HG02870 (cell line): ENCODE measurements around the gene EPN3.

ENCODE experiments used
- ATAC-seq: cut with Tn5 transposase; IDR thresholded peaks from one replicate; pipeline ENCODE4 v1.9.1; 2021; ENCODE audit warnings: mild to moderate bottlenecking, moderate library complexity; ENCODE audit not compliant: unreplicated experiment

EPN3 gene

DNA sequence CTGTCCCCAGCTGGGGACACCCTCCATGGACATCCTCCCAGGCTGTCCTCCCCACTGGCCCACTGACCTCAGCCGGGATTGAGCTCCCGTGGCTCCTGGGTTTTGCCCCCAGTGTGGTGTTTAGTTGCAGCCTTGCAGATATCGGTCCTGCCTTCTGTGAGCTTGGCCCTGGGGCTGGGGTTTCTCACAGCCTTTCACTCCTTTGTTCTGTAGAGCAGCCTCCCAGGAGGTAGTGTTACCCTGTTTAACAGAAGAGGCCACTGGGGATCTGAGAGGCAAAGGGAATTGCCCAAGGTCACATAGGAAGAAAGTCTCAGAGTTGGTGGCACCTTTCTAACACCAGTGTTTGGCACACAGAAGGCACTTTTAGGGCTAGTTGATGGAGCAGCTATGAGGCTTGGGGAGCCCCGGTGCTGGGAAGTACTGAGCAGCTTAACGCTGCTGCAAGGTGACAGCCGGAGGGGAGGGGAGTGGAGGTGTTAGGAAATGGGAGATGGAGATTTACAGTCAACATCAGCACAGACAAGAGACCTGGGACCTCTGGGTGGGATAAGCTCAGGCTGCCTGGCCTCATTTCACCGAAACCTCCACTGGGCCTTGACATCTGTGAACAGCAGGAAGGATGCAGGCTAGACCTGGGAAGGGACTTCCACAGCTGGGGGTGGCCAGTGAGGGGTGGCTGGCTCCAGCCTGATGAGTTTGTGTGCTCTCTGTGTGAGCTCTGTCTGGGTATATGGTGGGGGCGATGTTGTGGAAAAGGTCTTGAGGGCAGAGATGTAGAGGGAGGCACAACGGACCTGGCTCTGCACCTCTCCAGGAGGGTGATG, 54.1 kb downstream of the EPN3 start:
- no peak for ATAC-seq

DNA sequence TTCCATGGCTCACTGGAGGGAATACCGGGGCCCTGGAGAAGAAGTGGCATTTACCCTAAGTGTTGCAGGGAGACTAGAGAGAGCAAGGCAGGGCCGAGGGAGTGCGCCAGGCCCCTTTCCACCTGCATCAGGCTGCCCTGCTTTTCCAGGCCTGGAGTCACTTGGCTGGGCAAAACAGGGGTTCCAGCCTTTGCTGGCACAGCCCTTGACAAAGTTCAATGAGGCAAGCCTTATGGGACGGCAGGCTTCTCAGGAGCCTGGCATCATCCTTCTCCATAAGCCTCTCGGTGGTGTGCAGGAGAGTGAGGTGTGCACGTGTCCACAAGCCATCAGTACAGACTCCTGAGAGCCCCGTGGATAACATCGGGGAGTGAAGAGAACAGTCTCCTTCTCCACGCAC, 55.0 kb downstream of the EPN3 start:
- ATAC-seq, result no peak

DNA sequence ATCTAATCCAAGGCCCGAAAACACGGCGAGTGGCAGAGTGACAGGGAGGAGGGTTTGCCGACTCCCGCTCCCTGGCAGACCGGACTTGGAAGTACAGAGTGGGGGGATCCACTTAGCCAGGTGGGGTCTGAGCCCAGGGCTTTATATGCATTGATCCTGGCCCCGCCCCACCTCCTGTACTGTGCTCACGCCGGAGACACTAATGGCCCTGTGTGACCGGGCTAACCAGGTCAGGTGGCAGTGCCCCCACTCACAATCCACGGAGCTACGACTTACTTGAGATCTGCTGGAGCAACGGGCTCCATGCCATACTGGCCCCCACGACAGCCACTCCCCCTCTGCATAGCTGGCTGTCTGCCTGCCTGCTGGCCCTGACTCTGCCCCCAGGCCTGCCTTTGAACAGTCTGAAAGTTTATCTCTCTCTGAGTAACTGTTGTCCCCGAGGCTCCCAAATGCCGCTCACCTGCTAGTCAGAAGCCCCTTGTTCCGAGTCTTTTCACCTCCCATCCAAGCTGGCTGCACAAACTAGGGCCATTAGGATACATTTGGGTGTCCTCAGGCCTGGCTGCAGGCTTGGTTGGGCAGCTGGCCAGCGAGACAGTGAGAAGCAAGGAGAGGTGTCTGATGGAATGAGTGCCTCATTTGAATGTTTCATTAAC, 56.0 kb downstream of the EPN3 start:
- no peak for ATAC-seq

DNA sequence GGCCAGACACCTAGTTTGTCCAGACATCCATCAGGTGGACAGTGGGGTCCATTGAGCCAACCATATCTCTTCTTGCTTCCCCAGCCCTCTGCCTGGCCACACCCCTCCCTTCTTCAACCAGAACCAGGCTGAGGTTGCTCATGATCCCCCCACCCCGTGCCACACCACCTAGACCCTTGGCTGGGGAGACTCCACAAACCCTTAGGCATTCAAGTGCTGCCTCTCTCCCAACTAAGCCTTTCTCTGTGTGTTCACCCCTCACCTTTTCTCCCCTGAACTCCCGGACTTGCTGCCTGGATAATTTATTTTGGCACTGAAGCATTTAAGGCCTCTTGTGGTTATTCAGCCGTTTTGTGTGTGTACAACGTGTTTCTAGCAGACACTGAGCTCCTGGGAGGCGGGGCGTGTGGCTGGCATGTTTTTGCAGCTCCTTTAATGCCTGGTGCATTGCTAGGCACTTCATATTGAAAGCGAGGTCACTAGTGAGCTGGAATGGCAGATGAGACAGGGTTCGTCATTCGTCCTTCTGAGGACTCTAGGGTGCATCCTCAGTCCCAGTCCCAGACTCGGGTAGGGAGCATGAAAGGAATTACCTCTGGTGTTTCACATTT, 56.7 kb downstream of the EPN3 start:
- no peak for ATAC-seq

DNA sequence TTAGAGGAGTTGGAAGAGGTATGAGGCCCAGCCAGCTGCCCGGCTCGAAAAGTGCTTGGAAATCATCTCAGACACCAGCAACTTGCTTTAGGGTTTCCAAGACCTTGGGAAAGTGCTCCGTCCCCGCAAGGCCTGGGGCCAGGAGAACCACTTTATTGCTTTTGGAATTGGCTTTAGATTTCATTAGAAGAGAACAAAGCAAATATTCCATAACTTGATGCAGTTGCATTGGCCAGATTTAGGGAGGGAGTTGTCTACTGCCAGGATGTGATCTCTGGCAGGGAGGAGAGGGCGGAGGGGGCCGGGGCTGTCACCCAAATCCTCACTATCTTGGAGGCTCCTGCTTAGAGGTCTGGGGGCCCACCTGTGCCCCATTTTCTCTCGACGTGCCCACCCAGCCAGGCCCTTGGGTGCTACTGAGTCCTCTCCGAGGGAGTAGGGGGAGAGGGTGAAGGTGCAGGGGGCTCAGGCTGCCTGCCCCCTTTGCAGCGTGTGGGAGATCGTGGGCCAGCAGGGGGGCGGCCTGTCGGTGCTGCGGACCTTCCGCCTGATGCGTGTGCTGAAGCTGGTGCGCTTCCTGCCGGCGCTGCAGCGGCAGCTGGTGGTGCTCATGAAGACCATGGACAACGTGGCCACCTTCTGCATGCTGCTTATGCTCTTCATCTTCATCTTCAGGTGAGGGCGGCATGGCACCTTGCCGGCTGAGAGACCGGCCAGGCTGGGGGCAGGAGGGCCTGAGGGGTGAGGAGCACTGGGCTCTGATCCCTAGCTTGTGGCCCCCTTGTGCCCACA, 58.6 kb downstream of the EPN3 start:
- no peak for ATAC-seq

DNA sequence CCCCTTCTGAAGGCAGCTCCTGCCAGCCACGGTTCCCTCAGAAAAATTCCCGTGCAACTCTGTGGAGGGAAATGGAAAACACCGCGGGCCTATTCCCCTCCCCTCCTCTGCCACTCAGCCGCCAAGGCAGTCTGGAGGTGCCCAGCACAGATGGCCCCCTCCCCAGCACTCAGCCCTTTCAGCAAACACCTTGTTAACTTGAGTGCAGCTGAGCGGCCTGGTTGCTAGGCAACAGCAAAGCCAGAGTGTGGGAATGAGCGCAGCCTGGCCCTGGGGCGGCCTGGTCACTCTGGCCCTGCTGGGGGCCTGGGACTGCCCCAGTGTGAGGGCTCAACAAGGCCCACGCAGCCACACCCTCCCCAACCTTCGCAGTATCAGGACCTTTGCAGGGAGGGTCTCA, 60.8 kb downstream of the EPN3 start:
- ATAC-seq, result no peak
